GM23338 (cell line): Measurements from ENCODE around the gene NCOA7.

ENCODE experiments used
- CREB1 ChIP-seq: fragments of 250-450 bp; sonication (Bioruptor Pico); IDR thresholded peaks from 2 replicates; pipeline ENCODE4 v1.5.0; 2020; ENCODE audit warnings: low read depth, mild to moderate bottlenecking, moderate library complexity
- EZH2 ChIP-seq: fragments of 200-600 bp; sonication (generic); IDR thresholded peaks from one replicate; pipeline ENCODE4 v1.8.0; 2017; ENCODE audit warnings: antibody characterized with exemption, mild to moderate bottlenecking, low read depth; ENCODE audit not compliant: unreplicated experiment
- EZH2phosphoT487 ChIP-seq: fragments of 200-600 bp; sonication (generic); IDR thresholded peaks from one replicate; pipeline ENCODE4 v1.8.1; 2018; ENCODE audit warnings: antibody characterized with exemption; ENCODE audit not compliant: unreplicated experiment
- JUNB ChIP-seq: IDR thresholded peaks from one replicate; pipeline ENCODE4 v1.6.1; 2016; ENCODE audit warnings: antibody characterized with exemption; ENCODE audit not compliant: unreplicated experiment
- NANOG ChIP-seq: IDR thresholded peaks from 2 replicates; pipeline ENCODE4 v1.6.1; 2016; ENCODE audit warnings: antibody characterized with exemption, borderline replicate concordance
- POLR2AphosphoS5 ChIP-seq: IDR thresholded peaks from 2 replicates; pipeline ENCODE4 v1.6.1; 2016; ENCODE audit warnings: antibody characterized with exemption, low read depth
- STAT1 ChIP-seq: IDR thresholded peaks from one replicate; pipeline ENCODE4 v1.6.1; 2016; ENCODE audit warnings: antibody characterized with exemption; ENCODE audit not compliant: unreplicated experiment
- ZNF114 ChIP-seq: fragments of 250-450 bp; sonication (Bioruptor Pico); IDR thresholded peaks from 2 replicates; pipeline ENCODE4 v1.5.0; 2020; ENCODE audit warnings: mild to moderate bottlenecking, moderate library complexity
- ZNF331 ChIP-seq: fragments of 250-450 bp; sonication (Bioruptor Pico); IDR thresholded peaks from 2 replicates; pipeline ENCODE4 v1.5.0; 2020; ENCODE audit warnings: low read depth, mild to moderate bottlenecking, moderate library complexity
- TF ChIP-seq, protein P1 (sequence below), 2 experiments: fragments of 200-600 bp in 1 of 2; sonication (generic) in 1 of 2; conservative IDR thresholded peaks; 2 replicates each; pipeline versions ENCODE4 v1.5.1 to v1.6.1; 2016 to 2017; ENCODE audit warnings: antibody characterized with exemption in 2 of 2, low read depth in 2 of 2, mild to moderate bottlenecking in 2 of 2, moderate library complexity in 1 of 2
- TF ChIP-seq, protein P2 (sequence below): IDR thresholded peaks from one replicate; pipeline ENCODE4 v1.6.1; 2018; ENCODE audit warnings: antibody characterized with exemption; ENCODE audit not compliant: unreplicated experiment
- TF ChIP-seq, protein P3 (sequence below): IDR thresholded peaks from 2 replicates; pipeline ENCODE4 v1.6.1; 2016; ENCODE audit warnings: antibody characterized with exemption

DNA sequence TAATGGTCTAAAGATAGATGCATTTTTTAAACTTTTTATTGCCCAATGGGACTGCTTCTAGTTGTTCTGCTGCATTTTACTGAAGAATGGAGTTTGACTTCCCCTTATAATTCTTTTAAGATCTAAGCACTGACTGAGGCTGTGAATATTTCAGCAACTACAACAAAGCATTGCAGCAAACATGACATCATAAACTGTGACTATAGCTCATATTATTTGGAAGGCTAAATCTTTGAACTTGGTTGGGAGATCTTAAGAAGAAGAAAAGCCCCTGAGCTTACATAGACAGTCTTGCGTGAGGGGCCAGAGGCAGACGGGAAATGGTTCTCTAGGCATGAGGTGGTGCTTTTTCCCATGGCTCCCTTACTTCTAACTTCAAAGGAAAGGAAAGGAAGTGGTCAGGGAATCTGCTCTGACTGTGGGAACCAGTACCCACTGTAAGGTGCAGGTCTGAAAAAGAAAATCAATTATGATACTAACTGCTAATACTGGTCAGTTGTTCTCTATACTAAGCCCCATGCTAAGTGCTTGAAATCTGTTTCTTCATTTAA is 26.6 kb upstream of the NCOA7 start:
- TF ChIP-seq POLR2AphosphoS5 (no peak), CREB1 (CRISPR knock-in tag) (no peak), STAT1 (no peak), EZH2 (no peak), EZH2phosphoT487 (no peak), JUNB (no peak), ZNF114 (CRISPR knock-in tag) (no peak), NANOG (no peak), ZNF331 (CRISPR knock-in tag) (no peak)
- TF ChIP-seq, protein P1, sequence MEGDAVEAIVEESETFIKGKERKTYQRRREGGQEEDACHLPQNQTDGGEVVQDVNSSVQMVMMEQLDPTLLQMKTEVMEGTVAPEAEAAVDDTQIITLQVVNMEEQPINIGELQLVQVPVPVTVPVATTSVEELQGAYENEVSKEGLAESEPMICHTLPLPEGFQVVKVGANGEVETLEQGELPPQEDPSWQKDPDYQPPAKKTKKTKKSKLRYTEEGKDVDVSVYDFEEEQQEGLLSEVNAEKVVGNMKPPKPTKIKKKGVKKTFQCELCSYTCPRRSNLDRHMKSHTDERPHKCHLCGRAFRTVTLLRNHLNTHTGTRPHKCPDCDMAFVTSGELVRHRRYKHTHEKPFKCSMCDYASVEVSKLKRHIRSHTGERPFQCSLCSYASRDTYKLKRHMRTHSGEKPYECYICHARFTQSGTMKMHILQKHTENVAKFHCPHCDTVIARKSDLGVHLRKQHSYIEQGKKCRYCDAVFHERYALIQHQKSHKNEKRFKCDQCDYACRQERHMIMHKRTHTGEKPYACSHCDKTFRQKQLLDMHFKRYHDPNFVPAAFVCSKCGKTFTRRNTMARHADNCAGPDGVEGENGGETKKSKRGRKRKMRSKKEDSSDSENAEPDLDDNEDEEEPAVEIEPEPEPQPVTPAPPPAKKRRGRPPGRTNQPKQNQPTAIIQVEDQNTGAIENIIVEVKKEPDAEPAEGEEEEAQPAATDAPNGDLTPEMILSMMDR (conservative IDR thresholded peaks at IDR 0.05; ENCODE audit: low read depth in 2 of 2) = no peak
- TF ChIP-seq, protein P2, sequence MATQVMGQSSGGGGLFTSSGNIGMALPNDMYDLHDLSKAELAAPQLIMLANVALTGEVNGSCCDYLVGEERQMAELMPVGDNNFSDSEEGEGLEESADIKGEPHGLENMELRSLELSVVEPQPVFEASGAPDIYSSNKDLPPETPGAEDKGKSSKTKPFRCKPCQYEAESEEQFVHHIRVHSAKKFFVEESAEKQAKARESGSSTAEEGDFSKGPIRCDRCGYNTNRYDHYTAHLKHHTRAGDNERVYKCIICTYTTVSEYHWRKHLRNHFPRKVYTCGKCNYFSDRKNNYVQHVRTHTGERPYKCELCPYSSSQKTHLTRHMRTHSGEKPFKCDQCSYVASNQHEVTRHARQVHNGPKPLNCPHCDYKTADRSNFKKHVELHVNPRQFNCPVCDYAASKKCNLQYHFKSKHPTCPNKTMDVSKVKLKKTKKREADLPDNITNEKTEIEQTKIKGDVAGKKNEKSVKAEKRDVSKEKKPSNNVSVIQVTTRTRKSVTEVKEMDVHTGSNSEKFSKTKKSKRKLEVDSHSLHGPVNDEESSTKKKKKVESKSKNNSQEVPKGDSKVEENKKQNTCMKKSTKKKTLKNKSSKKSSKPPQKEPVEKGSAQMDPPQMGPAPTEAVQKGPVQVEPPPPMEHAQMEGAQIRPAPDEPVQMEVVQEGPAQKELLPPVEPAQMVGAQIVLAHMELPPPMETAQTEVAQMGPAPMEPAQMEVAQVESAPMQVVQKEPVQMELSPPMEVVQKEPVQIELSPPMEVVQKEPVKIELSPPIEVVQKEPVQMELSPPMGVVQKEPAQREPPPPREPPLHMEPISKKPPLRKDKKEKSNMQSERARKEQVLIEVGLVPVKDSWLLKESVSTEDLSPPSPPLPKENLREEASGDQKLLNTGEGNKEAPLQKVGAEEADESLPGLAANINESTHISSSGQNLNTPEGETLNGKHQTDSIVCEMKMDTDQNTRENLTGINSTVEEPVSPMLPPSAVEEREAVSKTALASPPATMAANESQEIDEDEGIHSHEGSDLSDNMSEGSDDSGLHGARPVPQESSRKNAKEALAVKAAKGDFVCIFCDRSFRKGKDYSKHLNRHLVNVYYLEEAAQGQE = no peak
- TF ChIP-seq, protein P3, sequence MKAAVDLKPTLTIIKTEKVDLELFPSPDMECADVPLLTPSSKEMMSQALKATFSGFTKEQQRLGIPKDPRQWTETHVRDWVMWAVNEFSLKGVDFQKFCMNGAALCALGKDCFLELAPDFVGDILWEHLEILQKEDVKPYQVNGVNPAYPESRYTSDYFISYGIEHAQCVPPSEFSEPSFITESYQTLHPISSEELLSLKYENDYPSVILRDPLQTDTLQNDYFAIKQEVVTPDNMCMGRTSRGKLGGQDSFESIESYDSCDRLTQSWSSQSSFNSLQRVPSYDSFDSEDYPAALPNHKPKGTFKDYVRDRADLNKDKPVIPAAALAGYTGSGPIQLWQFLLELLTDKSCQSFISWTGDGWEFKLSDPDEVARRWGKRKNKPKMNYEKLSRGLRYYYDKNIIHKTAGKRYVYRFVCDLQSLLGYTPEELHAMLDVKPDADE = no peak
